K562 (cell line): Measurements from ENCODE around the gene MYOM1. TPM values are rescaled to one million over a fixed set of nuclear protein-coding genes. Genes with fewer than 3 reads are reported as not detected.

Experiments used
- ATAC-seq: fragments of 200-7000 bp; cut with Tn5 transposase; 3 replicates; pipeline ENCODE4 v1.9.1; 2020; ENCODE audit warnings: moderate library complexity
- BruUV-seq: library from RNA; stranded (reverse); fragments of 400-500 nt; replicated peaks from 2 replicates; lab custom pipeline; 2021; lab: Mats Ljungman, UMichigan
- CTCF ChIA-PET: fragments of 300-600 bp; formaldehyde crosslinking; extraction: SDS; loops from one replicate; lab custom pipeline; 2021; ENCODE audit warnings: low intra/inter-chr PET ratio; lab: Yijun Ruan, JAX
- POLR2A ChIA-PET: fragments of 300-600, 350-650 bp; sonication (Branson Sonifier 250); formaldehyde crosslinking; extraction: SDS; loops from one replicate; lab custom pipeline; 2021; ENCODE audit warnings: antibody characterized with exemption, inconsistent platforms; lab: Yijun Ruan, JAX
- DNase-seq, 4 experiments: peaks; one replicate each; pipeline versions ENCODE4 v3.0.0 to v3.0.0-alpha.2; 2011 to 2018; ENCODE audit warnings: low spot score in 3 of 4, mixed read lengths in 3 of 4; ENCODE audit errors: extremely low read depth in 1 of 4
- FAIRE-seq: peaks from 2 replicates; lab custom pipeline; 2011; peaks lifted over from hg19 to GRCh38; lab: Jason Lieb, UNC
- H2AFZ ChIP-seq: 2 replicates; pipeline ENCODE4 v1.6.0; 2011; ENCODE audit warnings: low read depth, low read length, control low read depth, inconsistent platforms
- H3K27ac ChIP-seq: fragments of 200-600 bp; 3 replicates; pipeline ENCODE4 v1.8.0; 2011; ENCODE audit warnings: low read depth, mild to moderate bottlenecking, control low read depth, inconsistent platforms, low read length, moderate library complexity, mixed read lengths; ENCODE audit errors: extremely low read depth
- H3K27me3 ChIP-seq, 2 experiments: fragments of 300-600 bp in 1 of 2; 2 replicates in 1 of 2; 3 replicates in 1 of 2; pipeline versions ENCODE4 v1.6.0 to v1.8.0; 2011; ENCODE audit warnings: inconsistent platforms in 2 of 2, low read length in 2 of 2, mild to moderate bottlenecking in 1 of 2, mixed read lengths in 1 of 2, moderate library complexity in 1 of 2; ENCODE audit not compliant: control insufficient read depth in 2 of 2, insufficient read depth in 2 of 2
- H3K36me3 ChIP-seq: fragments of 300-600 bp; 3 replicates; pipeline ENCODE4 v1.8.0; 2011; ENCODE audit warnings: mild to moderate bottlenecking, low read length, inconsistent platforms; ENCODE audit not compliant: control insufficient read depth, insufficient read depth
- H3K4me1 ChIP-seq, 2 experiments: fragments of 200-600 bp in 1 of 2; replicated peaks in 1 of 2; 2 replicates in 1 of 2; 3 replicates in 1 of 2; pipeline versions ENCODE4 v1.5.1 to v1.8.0; 2011; ENCODE audit warnings: inconsistent platforms in 2 of 2, low read length in 2 of 2, mild to moderate bottlenecking in 1 of 2, mixed read lengths in 1 of 2, moderate library complexity in 1 of 2; ENCODE audit not compliant: control insufficient read depth in 2 of 2, insufficient read depth in 2 of 2
- H3K4me2 ChIP-seq: 2 replicates; pipeline ENCODE4 v1.6.1; 2011; ENCODE audit warnings: low read length, control low read depth, inconsistent platforms, mixed read lengths; ENCODE audit not compliant: insufficient read depth
- H3K4me3 ChIP-seq: fragments of 200-600 bp; sonication (generic), shearing (Covaris generic); 2 replicates; pipeline ENCODE4 v1.5.1; 2016; ENCODE audit warnings: control low read depth, inconsistent platforms
- H3K79me2 ChIP-seq: fragments of 200-600 bp; 3 replicates; pipeline ENCODE4 v1.8.0; 2011; ENCODE audit warnings: low read length, inconsistent platforms; ENCODE audit not compliant: control insufficient read depth, insufficient read depth
- H3K9ac ChIP-seq, 2 experiments: 2 replicates each; pipeline versions ENCODE4 v1.6.0 to v1.6.1; 2011; ENCODE audit warnings: low read depth in 2 of 2, low read length in 2 of 2, control low read depth in 1 of 2, inconsistent platforms in 1 of 2, mild to moderate bottlenecking in 1 of 2, mixed read lengths in 1 of 2; ENCODE audit not compliant: insufficient read depth in 1 of 2
- H3K9me1 ChIP-seq: one replicate; pipeline ENCODE4 v1.6.0; 2011; ENCODE audit warnings: inconsistent platforms, mild to moderate bottlenecking, low read length, moderate library complexity; ENCODE audit not compliant: control insufficient read depth, insufficient read depth
- H3K9me3 ChIP-seq: replicated peaks from 2 replicates; pipeline ENCODE4 v1.5.1; 2011; ENCODE audit warnings: low read depth, low read length, inconsistent platforms; ENCODE audit not compliant: control insufficient read depth, insufficient read depth
- H4K20me1 ChIP-seq: replicated peaks from 2 replicates; pipeline ENCODE4 v1.6.1; 2011; ENCODE audit warnings: low read length, inconsistent platforms, mixed read lengths; ENCODE audit not compliant: control insufficient read depth, insufficient read depth
- CBFA2T3 ChIP-seq: fragments of 450-650 bp; IDR thresholded peaks from 2 replicates; pipeline ENCODE4 v1.6.1; 2017
- EP300 ChIP-seq: IDR thresholded peaks from 2 replicates; pipeline ENCODE4 v1.6.1; 2012; ENCODE audit warnings: low read length, improper control_type of control experiment
- GATA2 ChIP-seq: sonication (generic); formaldehyde crosslinking; IDR thresholded peaks from 2 replicates; pipeline ENCODE4 v1.4.0; 2020; ENCODE audit warnings: mild to moderate bottlenecking, missing genetic modification reagents
- KDM5B ChIP-seq: fragments of 200-600 bp; sonication (generic); IDR thresholded peaks from 2 replicates; pipeline ENCODE4 v1.6.1; 2012; ENCODE audit warnings: low read depth, mild to moderate bottlenecking, moderate library complexity, low read length, control low read depth, inconsistent platforms; ENCODE audit not compliant: insufficient replicate concordance
- KLF1 ChIP-seq: fragments of 450-650 bp; IDR thresholded peaks from 2 replicates; pipeline ENCODE4 v1.6.1; 2016; ENCODE audit warnings: missing genetic modification characterization, missing compliant biosample characterization
- KLF13 ChIP-seq: fragments of 450-650 bp; IDR thresholded peaks from 2 replicates; pipeline ENCODE4 v1.6.1; 2016; ENCODE audit warnings: missing genetic modification characterization, low read depth, mild to moderate bottlenecking, missing compliant biosample characterization, moderate library complexity, borderline replicate concordance
- LEF1 ChIP-seq: fragments of 450-650 bp; IDR thresholded peaks from 2 replicates; pipeline ENCODE4 v1.6.1; 2016; ENCODE audit warnings: mild to moderate bottlenecking
- PHF21A ChIP-seq: fragments of 450-650 bp; IDR thresholded peaks from 2 replicates; pipeline ENCODE4 v1.6.1; 2017; ENCODE audit warnings: low read depth, borderline replicate concordance
- ZFP36 ChIP-seq: fragments of 150-350 bp; IDR thresholded peaks from 2 replicates; pipeline ENCODE4 v1.6.1; 2018; ENCODE audit warnings: low read length, low read depth; ENCODE audit not compliant: partially characterized antibody
- ZKSCAN8 ChIP-seq: fragments of 200-800 bp; sonication (Bioruptor generic); IDR thresholded peaks from 2 replicates; pipeline ENCODE4 v1.6.1; 2016; ENCODE audit warnings: missing genetic modification characterization, missing compliant biosample characterization
- ZNF124 ChIP-seq: sonication (generic); formaldehyde crosslinking; IDR thresholded peaks from 2 replicates; pipeline ENCODE4 v1.8.1; 2022; ENCODE audit warnings: missing genetic modification reagents
- ZNF174 ChIP-seq: fragments of 250-450 bp; sonication (Bioruptor Pico); IDR thresholded peaks from 2 replicates; pipeline ENCODE4 v1.4.0; 2020; ENCODE audit warnings: mild to moderate bottlenecking
- ZNF444 ChIP-seq: fragments of 250-450 bp; sonication (Bioruptor Pico); IDR thresholded peaks from 2 replicates; pipeline ENCODE4 v1.4.0; 2020; ENCODE audit warnings: mild to moderate bottlenecking, moderate library complexity
- ZNF57 ChIP-seq: fragments of 450-650 bp; formaldehyde crosslinking; IDR thresholded peaks from 2 replicates; pipeline ENCODE4 v1.4.0; 2020; ENCODE audit warnings: mild to moderate bottlenecking, moderate library complexity
- WGBS: fragments of 100-300 bp; shearing (Covaris generic); methylation state at CpG from one replicate; pipeline ENCODE4 v1.1.6; 2016; ENCODE audit warnings: low coverage, mixed read lengths; ENCODE audit not compliant: insufficient coverage; ENCODE audit errors: missing lambda C conversion rate; 5-methylcytosine and 5-hydroxymethylcytosine counted together
- in situ Hi-C: fragments of 300-500 bp; cut with MboI; formaldehyde crosslinking; loops from 4 replicates; pipeline ENCODE4 v1.15.0; 2018; ENCODE audit warnings: inconsistent platforms, mixed read lengths
- intact Hi-C: fragments of 100-400 bp; cut with micrococcal nuclease; formaldehyde crosslinking; loops from 2 replicates; pipeline ENCODE4 v1.14.2; 2022
- polyA plus RNA-seq, 8 experiments: library from polyadenylated mRNA; depleted of rRNA in 4 of 8; stranded (reverse) in 5 of 8; unstranded in 3 of 8; fragments of >200 nt; fragmentation: Nextera tagmentation in 2 of 8; fragmentation: Illumina TruSeq in 1 of 8; extraction: Ambion mirVana in 2 of 8; extraction: Trizol in 1 of 8; gene quantifications; 2 replicates each; pipeline versions ENCODE4 v1.2.1 to v1.2.3, GENCODE V29; 2011 to 2014; ENCODE audit warnings: inconsistent platforms in 1 of 8, missing spikeins in 1 of 8
- total RNA-seq, 7 experiments: library from RNA; depleted of rRNA in 6 of 7; stranded (reverse); fragments of >200 nt in 6 of 7; fragmentation: Illumina TruSeq in 2 of 7; extraction: Trizol in 2 of 7; gene quantifications; 2 replicates each; pipeline versions ENCODE4 v1.2.1 to v1.2.3, GENCODE V29; 2011 to 2021; ENCODE audit warnings: low replicate concordance in 1 of 7
- TF ChIP-seq, protein P1 (sequence below): fragments of 450-650 bp; formaldehyde crosslinking; IDR thresholded peaks from 2 replicates; pipeline ENCODE4 v1.4.0; 2020; ENCODE audit warnings: mild to moderate bottlenecking, moderate library complexity
- TF ChIP-seq, protein P2 (sequence below): fragments of 450-650 bp; conservative IDR thresholded peaks from 2 replicates; pipeline ENCODE4 v1.6.1; 2016; ENCODE audit warnings: missing genetic modification characterization, low read depth, mild to moderate bottlenecking, control low read depth, missing compliant biosample characterization

Gene MYOM1
- total and polyA plus RNA-seq, 9 of the 15 experiments (the other 6 are each of a cell fraction or from before 2014, with no cell fraction given) = 0.01 to 0.62 (median 0.25) TPM

DNA sequence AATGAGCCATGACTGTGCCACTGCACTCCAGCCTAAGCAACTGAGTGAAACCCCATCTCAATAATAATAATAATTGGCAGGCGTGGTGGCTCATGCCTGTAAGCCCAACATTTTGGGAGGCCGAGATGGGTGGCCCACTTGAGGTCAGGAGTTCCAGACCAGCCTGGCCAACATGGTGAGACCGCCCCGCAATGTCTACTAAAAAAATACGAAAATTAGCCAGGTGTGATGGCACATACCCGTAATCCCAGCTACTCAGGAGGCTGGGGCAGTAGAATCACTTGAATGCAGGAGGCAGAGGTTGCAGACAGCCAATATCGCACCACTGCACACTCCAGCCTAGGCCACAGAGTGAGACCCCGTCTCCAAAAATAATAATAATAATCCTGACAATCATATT is 178.9 kb downstream of the MYOM1 start:
- Histone ChIP-seq H3K4me1 (peaks cover 20 to 23% of the 10 kb centered on the region in 2 experiments), H3K4me2 (no peak overlapping the region), H2AFZ (no peak overlapping the region), H3K9me3 (no peaks in the 10 kb centered on the region), H3K9ac (no peak overlapping the region), H3K36me3 (no peaks in the 10 kb centered on the region), H3K27ac (no peak overlapping the region), H3K79me2 (no peaks in the 10 kb centered on the region), H3K9me1 (no peaks in the 10 kb centered on the region), H3K4me3 (no peak overlapping the region), H4K20me1 (no peaks in the 10 kb centered on the region), H3K27me3 (no peaks in the 10 kb centered on the region)
- ChIA-PET POLR2A (interaction anchor here (0.6 to 1.3 kb wide), 4 partner anchors 8 to 106 kb away, joined by 3 to 6 read pairs (median 4); no protein-coding TSS in a partner anchor), CTCF (interaction anchor here (0.6 kb wide), 1 partner anchor 37 kb away, joined by 3 read pairs; no protein-coding TSS in a partner anchor)
- in situ Hi-C loops (no loop called here), intact Hi-C loops (no loop called here)
- WGBS = 77% methylated on average over 8 of the region's 8 CpGs
- DNase-seq (no peak), ATAC-seq (no peak), FAIRE-seq (no peak)
- TF ChIP-seq GATA2 (no peak), ZNF124 (CRISPR knock-in tag) (no peak), LEF1 (no peak), ZNF444 (CRISPR knock-in tag) (no peak), KDM5B (no peak), ZFP36 (no peak), ZNF57 (CRISPR knock-in tag) (no peak), EP300 (no peak), KLF13 (no peak), KLF1 (tag) (no peak), PHF21A (no peak), ZKSCAN8 (CRISPR knock-in tag) (no peak), CBFA2T3 (no peak), ZNF174 (CRISPR knock-in tag) (no peak)
- TF ChIP-seq, protein P1, sequence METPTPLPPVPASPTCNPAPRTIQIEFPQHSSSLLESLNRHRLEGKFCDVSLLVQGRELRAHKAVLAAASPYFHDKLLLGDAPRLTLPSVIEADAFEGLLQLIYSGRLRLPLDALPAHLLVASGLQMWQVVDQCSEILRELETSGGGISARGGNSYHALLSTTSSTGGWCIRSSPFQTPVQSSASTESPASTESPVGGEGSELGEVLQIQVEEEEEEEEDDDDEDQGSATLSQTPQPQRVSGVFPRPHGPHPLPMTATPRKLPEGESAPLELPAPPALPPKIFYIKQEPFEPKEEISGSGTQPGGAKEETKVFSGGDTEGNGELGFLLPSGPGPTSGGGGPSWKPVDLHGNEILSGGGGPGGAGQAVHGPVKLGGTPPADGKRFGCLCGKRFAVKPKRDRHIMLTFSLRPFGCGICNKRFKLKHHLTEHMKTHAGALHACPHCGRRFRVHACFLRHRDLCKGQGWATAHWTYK (CRISPR knock-in tag) = no peak
- TF ChIP-seq, protein P2, sequence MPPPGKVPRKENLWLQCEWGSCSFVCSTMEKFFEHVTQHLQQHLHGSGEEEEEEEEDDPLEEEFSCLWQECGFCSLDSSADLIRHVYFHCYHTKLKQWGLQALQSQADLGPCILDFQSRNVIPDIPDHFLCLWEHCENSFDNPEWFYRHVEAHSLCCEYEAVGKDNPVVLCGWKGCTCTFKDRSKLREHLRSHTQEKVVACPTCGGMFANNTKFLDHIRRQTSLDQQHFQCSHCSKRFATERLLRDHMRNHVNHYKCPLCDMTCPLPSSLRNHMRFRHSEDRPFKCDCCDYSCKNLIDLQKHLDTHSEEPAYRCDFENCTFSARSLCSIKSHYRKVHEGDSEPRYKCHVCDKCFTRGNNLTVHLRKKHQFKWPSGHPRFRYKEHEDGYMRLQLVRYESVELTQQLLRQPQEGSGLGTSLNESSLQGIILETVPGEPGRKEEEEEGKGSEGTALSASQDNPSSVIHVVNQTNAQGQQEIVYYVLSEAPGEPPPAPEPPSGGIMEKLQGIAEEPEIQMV (tag) = no peak
- BruUV-seq = no TSS peak
